NCI-H1436 (cell line): ENCODE results near the gene L3MBTL4.

Source experiments
- DNase-seq: peaks from one replicate; lab custom pipeline; 2025; lab: John Stamatoyannopoulos, UW

Gene L3MBTL4

DNA sequence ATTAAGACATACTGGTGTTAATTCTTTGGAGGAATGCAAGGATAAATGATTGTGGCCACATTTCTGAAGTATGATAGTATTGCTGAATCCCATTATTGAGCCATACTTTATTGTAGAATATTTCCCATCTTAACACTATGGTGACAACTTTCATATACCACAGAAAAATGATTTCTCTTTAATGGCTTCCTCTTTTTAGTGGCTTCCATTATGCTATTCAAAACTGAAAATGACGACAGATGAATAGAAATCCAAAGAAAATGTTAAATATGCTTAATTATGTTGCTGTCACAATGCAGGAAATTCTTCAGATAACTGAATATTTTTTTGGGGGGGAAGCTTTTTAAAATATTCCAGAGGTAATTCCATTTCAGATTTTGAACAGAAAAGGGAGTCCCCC, 430.5 kb downstream of the L3MBTL4 start:
- no peak for DNase-seq

DNA sequence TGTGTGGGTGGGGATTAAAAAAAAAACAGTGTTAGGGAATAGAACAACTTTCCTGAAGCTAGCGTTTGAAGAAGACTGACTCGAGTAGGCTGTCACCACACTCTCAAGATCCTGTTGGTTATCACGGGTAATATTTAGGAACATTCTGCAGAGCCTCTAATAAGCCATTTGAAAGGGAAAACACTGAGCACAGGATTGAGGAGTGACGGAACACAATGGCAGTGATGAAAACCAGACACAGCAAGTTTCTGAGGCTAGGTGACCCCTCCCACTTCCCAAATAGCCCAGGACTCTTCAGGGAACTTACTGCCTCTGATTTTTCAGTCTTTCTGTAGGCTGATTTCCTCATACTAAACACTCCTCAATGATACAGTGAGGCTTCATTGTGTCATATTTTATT, 431.2 kb downstream of the L3MBTL4 start:
- no peak for DNase-seq

DNA sequence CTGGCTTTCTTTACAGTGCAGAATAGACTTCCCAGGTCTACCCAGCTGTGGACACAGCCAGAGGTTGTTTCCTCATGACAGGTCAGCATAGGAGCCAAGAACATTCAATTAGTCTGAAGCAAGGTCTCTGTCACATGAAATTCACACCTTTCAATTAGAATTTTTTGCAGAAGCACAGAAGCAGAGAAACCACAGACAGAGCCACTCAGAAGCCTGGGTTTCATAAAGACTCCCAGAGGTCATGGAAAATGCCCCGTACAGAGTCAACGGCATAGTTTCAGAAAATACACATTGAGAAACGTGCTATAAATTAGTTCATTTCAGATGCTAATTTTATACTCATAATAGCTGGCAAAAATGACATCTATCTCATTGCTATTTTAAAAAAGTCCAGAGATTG, 432.4 kb downstream of the L3MBTL4 start:
- DNase-seq, result no peak

DNA sequence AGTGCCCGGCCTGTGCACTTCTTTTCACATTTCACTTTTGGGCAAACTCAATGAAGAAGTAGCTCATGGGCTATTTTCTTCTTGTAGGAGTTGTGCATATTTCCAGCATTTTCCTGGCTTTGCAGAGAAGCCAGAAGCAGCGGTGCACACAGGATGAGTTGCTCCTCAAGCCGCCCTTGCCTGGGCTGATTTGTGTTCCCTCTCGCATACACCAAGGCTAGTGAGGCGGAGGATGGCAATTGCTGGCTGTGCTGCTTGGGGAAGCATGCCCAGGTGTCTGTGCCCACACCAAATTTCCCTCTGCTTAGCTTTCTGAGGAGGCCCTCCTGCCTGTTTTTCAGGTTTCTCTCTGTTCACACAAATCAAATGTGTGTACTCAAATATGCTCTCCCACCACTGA, 434.0 kb downstream of the L3MBTL4 start:
- no peak for DNase-seq

DNA sequence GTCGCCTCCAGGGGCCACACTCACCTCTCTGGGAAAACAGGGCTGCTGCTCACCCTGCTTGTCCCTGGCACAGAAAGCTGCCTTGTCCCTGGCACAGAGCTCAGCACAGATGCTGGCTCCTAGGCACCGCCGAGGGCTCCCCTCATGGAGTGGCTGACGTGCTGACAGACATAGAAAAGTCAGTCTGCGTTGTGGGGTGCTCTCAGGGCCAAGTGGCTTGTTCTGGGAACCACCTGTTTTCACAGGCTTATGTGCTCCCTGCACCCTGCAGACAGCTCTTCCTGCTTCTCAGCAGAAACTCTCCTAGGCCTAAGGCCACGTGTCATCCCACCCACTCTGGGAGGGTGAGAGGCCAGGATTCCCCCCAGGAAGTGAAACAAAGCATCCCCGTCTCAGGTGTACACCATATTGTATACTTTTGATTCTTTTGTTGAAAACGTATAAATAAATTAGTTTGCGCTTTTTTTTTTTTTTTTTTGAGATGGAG, 434.7 kb downstream of the L3MBTL4 start:
- DNase-seq, result no peak

DNA sequence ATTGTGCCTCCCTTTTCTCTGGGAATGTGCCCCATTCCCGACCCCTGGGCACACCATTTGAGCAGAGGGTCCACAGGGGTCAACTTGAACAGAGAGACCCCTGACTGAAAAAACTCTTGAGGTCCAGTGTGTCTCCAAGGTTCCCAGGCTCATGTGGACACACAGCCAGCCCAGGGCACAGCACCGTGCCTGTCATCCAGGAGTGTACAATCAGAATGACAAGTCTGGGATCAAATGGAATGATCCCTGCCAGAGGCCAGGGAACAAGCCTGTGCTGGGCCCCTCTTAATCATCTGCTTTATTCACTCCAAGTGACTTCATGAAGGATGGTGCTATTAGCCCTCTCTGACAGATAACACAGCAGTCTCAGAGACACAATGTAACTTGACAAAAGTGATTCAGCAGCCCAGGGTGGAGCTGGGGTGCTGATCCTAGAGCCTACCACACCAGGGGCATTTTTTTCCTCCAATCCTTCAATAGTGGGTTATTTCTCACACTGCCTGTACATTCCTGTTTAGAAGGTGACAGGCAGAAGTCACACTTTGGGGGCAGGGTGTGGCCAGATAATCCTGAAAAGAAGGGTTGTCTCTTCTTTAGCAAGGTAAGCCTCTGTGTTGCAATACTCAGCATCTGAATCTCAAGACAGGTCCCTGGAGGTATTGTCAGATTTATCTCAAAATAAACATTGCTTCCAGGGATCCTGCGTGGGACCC, 435.4 kb downstream of the L3MBTL4 start:
- no peak for DNase-seq

DNA sequence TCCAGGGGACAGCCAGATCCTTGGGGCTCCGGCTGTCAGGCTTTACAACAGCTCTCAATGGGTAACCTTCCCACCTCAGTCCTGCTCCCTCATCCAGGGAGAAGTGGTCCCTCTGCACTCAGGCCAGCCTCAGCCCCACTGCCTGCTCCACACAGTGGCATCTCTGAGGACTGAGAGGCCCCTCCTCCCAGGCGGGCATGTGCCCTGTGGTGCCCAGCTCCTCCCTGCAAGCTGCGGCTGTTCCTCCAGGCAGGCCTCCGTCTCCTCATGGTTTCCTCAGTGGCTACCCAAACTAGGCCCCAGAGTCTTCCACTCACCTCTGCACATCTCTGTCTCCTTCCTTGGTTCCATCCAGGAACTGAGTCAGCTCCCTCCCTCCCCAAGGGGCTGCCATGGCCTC, 437.7 kb downstream of the L3MBTL4 start:
- DNase-seq, result no peak

DNA sequence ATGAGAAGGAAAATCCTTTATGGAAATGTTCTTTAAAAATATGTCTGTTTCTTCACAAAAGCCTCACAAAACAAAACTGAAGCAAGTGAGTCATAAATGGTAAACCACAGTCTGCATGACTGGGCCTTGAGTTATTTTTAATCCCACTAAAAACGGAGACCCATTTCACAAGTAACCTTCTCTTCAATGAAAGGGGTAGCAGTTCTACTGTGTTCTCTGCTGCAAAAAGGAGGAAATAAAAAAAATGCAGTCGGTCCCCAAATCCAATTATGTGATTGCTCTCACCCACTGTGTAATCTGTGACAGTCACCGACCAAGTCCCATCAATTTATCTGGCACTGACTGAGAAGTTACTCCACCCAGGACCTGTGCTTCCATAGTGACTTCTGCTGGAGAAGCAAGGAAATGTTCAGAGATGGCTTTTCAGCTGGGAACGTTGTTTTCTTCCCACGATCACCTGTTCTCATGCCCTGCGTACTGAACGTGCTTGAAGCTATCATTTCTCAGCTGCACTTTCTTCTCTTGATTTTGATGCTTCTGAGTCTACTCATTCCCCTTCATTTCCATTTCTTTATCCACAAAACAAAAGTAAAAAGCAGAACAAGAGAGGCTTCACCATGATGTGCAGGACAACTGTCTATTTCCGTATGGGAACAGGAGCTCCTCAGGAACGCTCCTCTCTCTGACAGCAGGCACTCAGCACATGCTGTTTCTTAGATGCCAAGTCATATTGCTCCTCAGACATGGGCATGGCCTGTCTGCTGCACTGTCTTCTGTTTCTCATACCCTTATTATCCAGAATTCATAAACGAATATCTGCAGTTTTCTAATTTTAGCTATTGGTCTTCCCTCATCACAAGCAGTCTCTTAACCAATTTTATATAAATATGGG, 439.4 kb downstream of the L3MBTL4 start:
- DNase-seq, result no peak

DNA sequence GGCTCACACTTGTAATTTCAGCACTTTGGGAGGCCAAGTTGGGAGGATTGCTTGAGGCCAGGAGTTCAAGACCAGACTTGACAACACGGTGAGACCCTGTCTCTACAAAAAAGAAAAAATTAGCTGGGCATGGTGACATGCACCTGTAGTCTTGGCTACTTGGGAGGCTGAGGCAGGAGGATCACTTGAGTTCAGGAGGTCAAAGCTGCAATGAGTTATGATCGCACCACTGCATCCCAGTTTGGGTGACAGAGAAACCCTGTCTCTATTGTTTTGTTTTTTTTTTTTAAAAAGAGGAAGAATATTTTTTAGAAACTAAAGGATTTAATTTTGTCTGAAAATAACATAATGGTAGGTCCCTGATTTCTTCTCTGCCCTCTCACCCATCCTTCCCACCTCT, 440.0 kb downstream of the L3MBTL4 start:
- DNase-seq, result no peak

DNA sequence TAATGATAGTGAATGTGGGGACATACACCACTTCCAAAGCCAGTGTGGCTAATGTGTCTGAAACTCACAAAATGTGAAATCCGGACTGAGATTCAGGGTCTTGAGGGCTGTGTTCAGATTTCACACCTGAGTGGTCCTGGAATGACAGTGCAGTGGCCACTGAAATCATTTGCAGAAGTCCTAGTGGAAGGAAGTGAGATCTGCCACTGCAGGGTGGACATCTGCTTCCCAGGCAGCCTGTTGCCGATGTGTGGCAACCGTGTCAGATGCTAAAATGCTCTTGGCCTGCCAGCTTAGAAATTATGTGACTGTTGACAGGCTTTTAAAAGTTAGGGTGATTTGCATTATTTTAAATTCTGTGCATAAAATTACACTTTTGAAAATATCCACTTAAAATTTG, 441.6 kb downstream of the L3MBTL4 start:
- DNase-seq, result no peak

DNA sequence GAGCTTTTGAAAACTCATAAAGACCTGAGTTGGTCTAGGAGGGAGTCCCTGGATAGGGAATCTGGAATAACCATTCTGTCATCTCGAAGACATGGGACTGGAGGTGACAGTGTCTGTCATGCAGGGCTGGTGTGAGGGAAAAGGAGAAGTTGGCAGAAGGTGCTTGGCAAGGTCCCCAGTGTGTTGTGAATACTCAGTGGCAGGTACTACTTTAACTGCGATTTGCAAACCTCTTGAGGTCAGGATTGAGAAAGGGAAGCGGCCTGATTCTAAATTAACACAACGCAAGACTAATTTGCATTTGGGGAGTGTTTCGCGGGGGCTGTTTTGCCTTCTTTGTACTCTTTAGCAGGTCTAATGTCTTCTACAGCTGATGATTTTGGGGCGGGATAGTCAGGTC, 442.4 kb downstream of the L3MBTL4 start:
- no peak for DNase-seq

DNA sequence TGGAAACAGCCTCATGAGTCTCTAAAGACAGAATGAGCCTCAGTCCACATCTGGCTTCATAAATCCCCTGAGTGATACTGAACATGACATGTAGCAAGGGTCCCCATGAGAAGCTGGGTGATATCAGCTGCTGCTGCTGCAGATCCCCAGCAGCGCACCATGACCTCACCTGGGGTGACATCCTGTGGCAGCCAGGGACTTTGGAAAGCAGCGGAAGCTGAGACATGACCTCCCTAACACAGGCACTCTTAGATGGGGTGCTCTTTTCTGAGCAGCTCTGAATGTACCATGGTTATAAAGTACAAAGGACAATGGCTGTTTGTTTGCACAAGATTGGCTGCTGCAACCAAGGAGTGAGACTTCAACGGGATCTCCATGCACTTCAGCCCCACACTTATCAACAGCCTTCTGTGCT, 444.7 kb downstream of the L3MBTL4 start:
- DNase-seq, result no peak

DNA sequence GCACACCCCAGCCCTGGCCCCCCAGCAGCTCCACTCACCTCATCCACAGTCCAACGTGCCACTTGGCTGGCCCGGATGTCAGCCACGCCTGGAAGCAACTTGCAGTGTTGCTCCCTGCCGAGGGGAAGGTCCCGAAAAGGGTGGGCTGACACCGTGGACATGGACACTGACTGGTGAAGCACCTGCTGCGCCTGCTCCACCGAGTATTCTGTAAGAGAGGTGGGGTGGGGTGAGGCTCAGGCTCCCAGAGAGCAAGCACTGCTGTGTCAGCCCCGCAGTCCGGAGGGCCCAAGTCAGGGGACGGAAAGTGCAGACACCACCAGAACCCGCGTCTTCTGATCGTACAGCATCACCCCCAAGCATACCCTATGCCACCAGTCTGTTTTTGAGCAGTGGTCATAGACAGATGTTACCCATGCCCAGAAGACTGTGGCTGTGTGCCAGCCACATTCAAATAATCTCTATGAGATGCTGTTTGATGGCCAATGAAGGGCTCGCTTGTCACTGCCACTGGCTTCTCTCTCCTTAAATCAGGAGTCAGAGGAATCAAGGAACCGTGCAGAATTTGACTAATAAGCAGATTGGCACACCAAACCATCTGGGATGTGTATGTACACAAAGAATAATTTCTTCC, 445.2 kb downstream of the L3MBTL4 start:
- no peak for DNase-seq

DNA sequence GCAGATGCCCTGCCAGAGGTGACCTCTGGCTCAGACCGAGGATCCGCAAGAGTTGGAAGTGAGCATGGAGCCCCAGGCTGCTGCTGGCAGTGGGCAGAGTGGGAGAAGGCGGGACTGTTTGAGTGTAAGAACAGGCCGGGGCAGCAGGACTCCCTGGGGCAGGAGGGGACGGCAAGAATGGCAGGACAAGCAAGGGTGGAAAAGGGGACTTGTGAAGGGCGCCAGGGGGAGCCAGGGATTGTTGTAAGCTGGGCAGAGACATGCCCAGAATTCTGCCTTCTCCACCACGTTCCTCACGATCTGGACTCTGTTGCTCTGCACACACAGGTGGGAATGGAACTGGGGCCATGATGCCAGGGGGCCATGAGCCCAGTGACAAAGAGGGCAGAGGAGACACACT, 447.0 kb downstream of the L3MBTL4 start:
- no peak for DNase-seq

DNA sequence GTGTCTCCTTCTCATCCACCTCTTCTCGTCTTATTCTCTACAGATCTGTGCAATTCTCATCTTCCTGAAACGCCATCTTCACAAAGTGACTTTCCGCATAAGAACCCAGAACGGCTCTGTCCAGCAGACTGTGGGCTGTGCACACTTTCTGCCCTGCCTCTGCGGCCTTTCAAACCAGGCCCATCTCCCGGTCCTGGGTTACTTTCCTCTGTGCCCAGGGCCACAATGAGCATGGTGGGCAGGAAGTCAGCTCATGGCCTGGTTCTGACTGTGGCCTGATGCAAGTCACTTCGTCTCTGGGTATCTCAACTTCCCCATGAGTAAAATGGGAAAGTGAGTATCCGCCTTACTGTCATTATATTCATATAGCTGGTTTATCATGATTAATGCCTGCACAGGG, 447.7 kb downstream of the L3MBTL4 start:
- no peak for DNase-seq

DNA sequence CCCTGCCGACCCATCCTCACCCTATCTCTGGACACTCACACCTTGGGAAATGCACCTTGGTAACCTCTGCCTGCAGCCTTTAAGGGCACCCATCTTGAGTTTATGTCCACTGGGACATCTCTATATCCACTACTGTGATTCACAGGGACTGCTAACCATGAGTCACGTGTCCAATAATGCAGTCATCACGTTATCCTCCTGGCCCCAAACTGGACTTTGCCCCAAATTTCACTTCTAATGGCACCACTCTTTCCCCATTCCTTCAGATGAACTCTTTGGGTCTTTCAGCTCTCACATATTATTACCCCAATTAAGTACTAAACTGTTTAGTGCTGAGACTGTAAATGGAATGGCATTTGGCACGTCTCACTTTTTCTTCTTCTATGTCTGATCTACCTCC, 448.2 kb downstream of the L3MBTL4 start:
- DNase-seq, result no peak

DNA sequence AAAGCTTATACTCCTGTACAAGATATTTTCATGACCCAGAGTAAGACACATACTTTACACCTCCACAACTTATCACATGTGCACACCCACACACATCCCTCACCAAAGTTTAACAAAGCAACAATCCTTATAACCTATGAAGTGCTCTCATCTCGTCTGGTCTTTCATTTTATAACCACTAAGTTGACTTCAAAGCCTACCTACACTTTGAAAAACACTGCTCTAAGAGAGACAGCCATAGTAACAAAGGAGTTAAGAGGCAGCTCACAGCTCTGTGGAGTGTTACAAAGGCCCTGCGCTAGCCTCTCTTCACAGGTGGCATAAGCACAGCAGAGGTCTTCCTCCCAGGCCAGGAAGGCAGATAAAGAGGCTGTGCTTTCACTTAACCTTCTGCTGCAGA, 449.7 kb downstream of the L3MBTL4 start:
- no peak for DNase-seq

DNA sequence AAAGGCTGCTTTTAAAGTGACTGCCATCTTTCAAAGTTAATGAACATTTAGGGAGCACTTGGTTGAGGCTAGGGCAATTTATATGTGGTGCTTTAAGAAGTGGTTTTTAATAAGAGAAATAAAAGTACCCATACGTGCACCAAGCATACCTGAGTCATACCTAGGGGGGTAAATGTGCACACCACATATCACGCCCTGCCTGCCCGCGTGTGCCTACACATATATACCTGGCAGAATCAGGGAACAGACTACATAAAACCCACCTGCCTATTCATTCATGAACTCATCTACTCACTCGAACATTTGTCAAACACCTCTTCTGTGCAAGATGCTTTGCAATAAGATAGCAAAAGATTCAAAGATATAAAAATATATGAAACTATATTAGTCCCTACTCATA, 450.1 kb downstream of the L3MBTL4 start:
- DNase-seq, result no peak

DNA sequence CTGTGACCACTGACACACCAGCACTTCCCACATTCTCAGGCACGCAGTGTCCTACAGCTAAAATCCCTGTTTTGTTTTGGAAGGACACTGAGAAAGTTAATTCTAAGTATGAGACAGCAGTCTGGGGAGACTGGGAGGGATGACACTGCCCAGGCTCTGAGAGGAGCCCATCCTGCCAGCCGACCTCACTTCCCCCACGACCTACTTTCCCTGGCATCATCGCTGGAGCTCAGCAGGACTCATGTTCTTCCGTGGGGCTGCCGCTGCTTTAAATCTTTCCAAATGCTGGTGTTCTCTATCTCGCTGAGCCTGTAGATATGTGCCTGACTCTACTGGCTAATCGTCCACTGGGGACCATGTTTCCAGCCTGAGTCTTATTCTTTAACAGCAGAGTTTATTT, 450.6 kb downstream of the L3MBTL4 start:
- no peak for DNase-seq

DNA sequence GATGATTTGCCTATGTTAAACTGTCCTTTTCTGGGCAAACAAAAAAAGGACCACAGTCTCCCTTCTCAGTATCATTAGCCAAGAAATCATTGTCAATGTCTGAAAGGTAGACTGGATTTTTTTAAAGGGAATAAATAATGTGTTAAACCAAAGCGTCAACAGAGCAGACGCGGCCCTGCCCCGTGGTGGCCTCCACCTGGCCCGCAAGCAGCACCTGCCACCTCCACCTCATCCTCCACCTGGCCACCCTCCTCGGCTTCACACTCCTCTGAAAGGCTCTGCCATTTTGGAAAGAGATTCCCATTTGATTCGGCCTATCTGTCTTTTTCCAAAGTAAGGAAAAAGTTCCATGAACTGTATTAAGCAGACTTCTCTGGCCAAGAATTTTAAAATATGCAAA, 451.4 kb downstream of the L3MBTL4 start:
- DNase-seq, result no peak

DNA sequence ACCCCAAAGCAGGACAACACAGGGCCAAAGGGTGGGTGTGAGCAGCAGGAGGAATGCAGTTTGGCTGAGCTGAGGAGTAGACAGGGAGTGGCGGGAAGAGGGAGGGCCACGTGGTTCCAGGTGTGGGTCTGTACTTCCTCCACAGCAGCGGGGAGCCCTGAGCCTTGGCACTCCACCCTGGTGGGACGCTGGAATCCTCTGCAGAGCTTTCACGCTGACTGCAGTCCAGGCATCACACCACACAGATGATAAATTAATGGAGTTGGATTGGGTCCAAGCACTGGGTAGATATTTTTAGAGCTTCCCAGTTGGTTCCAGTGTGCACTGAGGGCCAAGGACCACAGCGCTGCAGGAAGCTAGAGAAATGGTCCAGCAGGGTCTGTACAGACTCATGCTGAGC, 452.3 kb downstream of the L3MBTL4 start:
- no peak for DNase-seq

DNA sequence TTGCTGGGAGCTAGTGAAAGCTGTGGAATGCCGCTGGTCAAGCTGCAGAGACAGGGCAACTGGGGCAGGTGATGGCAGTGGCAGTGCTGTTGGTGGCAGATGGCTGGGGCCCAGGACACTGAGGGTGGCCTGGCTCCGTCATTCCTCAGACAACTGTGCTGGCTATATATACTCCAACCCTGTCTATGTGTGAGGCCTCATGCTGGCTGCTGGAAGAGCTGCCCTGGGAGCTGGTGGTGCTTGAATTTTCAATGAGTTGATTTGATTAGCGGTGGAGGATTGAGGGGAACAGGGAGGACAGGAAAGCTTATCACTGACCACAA, 452.9 kb downstream of the L3MBTL4 start:
- no peak for DNase-seq
